Mucosa of descending colon (tissue), 3 donors: ENCODE results near the gene PTTG1IP. TPM values are rescaled to one million over a fixed set of nuclear protein-coding genes. Genes with fewer than 3 reads are reported as not detected.
"Not testable (repeated sequence)": the region's sequence is repeated elsewhere in the genome, so short reads cannot be mapped to it uniquely, and the experiment has no call there.

Source experiments
- ATAC-seq: fragments of 200-7000 bp; cut with Tn5 transposase; one replicate; pipeline ENCODE4 v1.9.1; 2020; ENCODE audit warnings: mild to moderate bottlenecking, moderate library complexity
- DNase-seq, 3 donors: peaks; one replicate each; pipeline ENCODE4 v3.0.0-alpha.2; 2020
- H3K36me3 ChIP-seq: fragments of 200-600 bp; one replicate; pipeline ENCODE4 v1.8.0; 2021; ENCODE audit warnings: low read depth, mild to moderate bottlenecking
- H3K4me1 ChIP-seq: fragments of 200-600 bp; one replicate; pipeline ENCODE4 v1.8.0; 2021; ENCODE audit warnings: low read depth, mild to moderate bottlenecking
- H3K4me3 ChIP-seq: fragments of 200-600 bp; one replicate; pipeline ENCODE4 v1.8.0; 2021; ENCODE audit warnings: mild to moderate bottlenecking
- H3K9me3 ChIP-seq: fragments of 200-600 bp; one replicate; pipeline ENCODE4 v1.8.0; 2021; ENCODE audit warnings: mild to moderate bottlenecking
- intact Hi-C, 2 donors: fragments of 100-400 bp; cut with DNase I in 1 of 2; cut with micrococcal nuclease in 1 of 2; formaldehyde crosslinking; loops; one replicate each; pipeline versions ENCODE4 v1.11.0 to v1.11.1; 2022; cut with DNase I, micrococcal nuclease
- total RNA-seq, 3 donors: library from RNA; stranded (reverse); fragmentation: NEBNext Ultra II Directional in 2 of 3; extraction: Animal tissue kit (Norgen Biotek cat#: 25700) in 2 of 3; gene quantifications; one replicate each; pipeline versions ENCODE4 v1.2.1 to v1.2.4, GENCODE V29; 2021 to 2023
- TF ChIP-seq, protein P1 (sequence below): fragments of 200-600 bp; IDR thresholded peaks from one replicate; pipeline ENCODE4 v1.8.0; 2022; ENCODE audit warnings: antibody characterized with exemption, mild to moderate bottlenecking
- donor health status: DM: no; HTN: no; CAD: no; lungs with moderate emphysema.
- donor health status: DM: no; HTN: no; CAD: no.
- donor health status: DM: no; HTN: yes; CAD: no.

PTTG1IP gene
- total RNA-seq, 3 donors from 2014 or later: 202 to 391 (median 286) TPM

DNA sequence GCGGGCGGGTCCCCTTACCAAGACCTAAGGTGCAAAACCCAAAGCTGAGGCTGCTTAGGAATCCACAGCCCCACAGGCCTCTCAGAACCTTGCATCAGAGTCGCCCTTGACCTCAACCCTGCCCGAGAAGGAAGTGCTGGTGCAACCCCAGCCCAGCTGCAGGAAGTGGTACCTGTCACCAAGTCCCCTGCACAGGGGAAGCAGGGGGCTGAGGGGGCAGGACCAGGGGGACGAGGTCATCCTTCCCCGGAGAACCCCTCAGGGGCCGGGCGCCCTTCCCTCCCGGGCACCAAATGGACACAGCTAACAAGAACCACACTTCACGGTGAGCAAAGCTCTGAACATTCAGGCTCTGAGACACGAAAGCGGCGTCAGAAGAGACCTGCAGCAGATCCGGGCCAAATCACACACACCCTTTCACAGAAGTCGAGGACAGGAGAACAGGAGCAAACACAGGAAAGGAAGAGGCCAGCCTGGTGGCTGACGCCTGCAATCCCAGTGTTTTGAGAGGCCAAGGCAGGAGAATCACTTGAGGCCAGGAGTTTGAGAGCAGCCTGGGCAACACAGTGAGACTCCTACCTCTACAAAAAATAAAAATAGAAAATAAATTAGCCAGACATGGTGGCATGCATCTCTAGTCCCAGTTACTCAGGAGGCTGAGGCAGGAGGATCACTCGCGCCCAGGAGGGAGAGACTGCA, 40.8 kb upstream of the PTTG1IP start:
- no peaks in the 10 kb centered on the region for H3K36me3 ChIP-seq
- intact Hi-C loops: no loop called here
- ATAC-seq (peak; percentile 39), DNase-seq (peak in 1 of 3 donors; percentile 81)
- H3K4me1 ChIP-seq: peaks cover 10% of the 10 kb centered on the region
- TF ChIP-seq, protein P1, sequence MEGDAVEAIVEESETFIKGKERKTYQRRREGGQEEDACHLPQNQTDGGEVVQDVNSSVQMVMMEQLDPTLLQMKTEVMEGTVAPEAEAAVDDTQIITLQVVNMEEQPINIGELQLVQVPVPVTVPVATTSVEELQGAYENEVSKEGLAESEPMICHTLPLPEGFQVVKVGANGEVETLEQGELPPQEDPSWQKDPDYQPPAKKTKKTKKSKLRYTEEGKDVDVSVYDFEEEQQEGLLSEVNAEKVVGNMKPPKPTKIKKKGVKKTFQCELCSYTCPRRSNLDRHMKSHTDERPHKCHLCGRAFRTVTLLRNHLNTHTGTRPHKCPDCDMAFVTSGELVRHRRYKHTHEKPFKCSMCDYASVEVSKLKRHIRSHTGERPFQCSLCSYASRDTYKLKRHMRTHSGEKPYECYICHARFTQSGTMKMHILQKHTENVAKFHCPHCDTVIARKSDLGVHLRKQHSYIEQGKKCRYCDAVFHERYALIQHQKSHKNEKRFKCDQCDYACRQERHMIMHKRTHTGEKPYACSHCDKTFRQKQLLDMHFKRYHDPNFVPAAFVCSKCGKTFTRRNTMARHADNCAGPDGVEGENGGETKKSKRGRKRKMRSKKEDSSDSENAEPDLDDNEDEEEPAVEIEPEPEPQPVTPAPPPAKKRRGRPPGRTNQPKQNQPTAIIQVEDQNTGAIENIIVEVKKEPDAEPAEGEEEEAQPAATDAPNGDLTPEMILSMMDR: no peak
- no peak overlapping the region for H3K4me3 ChIP-seq
- no peaks in the 10 kb centered on the region for H3K9me3 ChIP-seq

DNA sequence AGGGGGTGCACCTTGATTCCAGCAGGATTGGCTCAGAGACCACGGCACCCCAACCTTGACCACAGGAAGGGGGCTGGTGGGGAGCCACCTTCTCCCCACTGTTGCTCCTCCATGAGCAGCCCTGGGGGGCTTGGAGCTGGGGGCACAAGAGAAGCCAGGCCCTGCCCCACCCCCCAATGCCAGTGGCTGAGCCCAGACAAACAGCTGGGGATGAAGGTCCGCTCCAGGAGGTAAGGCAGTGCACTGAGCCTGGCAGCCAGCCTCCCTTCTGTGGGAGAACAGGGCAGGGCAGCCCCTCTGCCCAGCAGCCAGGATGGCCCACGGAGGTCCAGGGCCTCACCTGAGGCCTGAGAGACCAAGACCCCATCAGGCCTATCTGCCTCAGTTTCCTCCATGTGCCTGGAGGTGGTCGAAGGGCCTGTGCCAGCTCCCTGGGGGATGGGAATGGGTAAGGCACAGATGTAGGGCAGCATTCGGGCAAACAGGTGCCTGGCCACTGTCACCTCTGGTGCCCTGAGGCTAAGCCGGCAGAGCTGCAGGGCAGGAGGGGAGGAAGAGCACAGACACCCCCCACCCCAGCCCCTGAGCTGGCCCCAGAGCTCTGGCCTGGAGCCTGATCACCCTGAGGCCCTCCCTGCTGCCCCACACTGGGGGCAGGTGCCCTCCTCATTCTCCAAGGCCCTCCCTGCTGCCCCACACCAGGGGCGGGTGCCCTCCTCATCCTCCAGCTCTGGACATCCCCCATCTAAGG, 40.1 kb upstream of the PTTG1IP start:
- H3K4me1 ChIP-seq: peaks cover 10% of the 10 kb centered on the region
- H3K36me3 ChIP-seq: no peaks in the 10 kb centered on the region
- no peak overlapping the region for H3K4me3 ChIP-seq
- DNase-seq (peak in 1 of 3 donors; percentile 56), ATAC-seq (no peak)
- TF ChIP-seq, protein P1: no peak
- no peaks in the 10 kb centered on the region for H3K9me3 ChIP-seq
- intact Hi-C loops: no loop called here

DNA sequence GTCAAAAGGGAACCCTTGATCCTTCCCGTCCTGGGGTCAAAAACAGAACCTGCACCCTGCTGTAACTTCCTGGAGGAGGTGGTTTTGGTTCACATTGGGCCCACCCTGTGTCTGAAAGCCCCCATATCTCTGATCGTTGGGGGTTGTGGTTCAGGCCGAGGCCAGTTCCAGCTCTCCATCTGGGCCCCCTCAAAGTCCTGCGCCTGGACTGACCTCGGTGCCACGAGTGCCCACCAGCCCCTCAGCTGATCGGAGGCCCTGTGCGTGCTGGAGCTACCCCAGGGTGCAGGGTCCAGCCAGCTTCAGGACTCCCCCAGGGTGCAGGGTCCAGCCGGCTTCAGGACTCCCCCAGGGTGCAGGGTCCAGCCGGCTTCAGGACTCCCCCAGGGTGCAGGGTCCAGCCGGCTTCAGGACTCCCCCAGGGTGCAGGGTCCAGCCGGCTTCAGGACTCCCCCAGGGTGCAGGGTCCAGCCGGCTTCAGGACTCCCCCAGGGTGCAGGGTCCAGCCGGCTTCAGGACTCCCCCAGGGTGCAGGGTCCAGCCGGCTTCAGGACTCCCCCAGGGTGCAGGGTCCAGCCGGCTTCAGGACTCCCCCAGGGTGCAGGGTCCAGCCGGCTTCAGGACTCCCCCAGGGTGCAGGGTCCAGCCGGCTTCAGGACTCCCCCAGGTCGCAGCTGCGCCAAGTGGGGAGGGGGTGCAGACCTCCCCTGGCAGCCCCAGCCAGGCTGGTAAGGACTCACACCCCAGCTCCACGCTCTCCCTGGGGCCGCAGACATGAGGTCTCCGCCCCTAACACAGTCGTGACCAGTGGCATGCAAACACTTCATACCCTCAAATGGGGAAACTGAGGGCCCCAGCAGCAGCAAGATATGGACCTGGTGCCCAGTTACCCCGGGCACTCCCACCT, 39.3 kb upstream of the PTTG1IP start:
- H3K36me3 ChIP-seq, H3K4me3 ChIP-seq, intact Hi-C loops, ATAC-seq, H3K9me3 ChIP-seq, H3K4me1 ChIP-seq: not testable (repeated sequence)
- DNase-seq: peak in 1 of 3 donors; percentile 51

DNA sequence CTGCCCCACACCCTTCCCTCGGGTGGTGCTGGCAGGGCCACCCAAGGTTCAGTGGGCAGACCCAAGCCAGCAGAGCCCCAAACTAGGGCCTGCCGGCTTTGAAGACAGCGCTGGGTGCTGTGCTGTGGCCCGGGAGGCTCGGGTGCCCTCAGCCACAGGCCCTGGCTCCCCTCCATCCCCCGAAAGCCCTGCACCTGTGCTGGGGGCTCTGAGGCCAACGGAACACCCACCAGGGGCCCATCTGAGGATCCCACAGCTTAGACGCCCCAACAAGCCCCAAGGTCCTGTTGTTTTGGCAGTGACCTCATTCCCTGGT, 38.6 kb upstream of the PTTG1IP start:
- peaks cover 10% of the 10 kb centered on the region for H3K4me1 ChIP-seq
- no peak for ATAC-seq

DNA sequence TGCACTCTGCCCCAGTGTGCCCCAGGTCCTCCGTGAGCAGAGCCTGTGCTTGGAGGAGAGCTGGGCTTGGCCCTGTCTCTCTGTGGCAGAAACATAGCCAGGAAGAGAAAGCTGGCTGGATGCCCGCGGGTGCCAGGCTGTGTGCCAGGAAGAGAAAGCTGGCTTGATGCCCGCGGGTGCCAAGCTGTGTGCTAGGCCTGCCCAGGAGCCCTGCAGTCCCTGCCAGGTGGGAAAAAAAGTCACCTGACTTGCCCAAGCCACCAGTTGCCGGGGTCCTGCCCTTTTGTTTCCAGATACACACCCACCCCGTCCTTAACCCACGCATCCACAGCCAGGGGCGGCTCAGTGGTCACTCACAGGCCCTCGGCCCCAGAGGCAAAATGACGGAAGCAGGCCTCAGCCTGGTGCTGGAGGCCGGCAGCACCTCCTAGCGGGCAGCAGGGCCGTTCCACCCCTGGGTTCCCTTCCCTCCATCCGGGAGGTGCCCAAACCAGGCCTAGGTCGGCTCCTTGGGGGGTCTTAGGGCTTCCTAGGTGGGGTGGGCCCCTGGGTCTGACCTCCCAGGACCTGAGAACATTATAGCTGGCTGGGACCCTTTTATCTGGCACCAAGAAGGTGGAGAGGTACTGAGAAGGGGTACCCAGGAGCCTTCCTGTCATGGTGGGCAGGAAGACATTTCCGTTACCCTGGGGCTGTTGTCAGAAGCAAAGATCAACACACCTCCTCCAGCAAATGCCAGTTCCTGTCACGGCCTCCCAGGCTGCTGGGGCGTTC, 38.1 kb upstream of the PTTG1IP start:
- Histone ChIP-seq H3K9me3 (no peaks in the 10 kb centered on the region), H3K4me3 (no peak overlapping the region), H3K36me3 (no peaks in the 10 kb centered on the region), H3K4me1 (peaks cover 10% of the 10 kb centered on the region)
- peak; percentile 87 for ATAC-seq
- TF ChIP-seq, protein P1: peak; percentile 57
- peak; percentile 89 to 96 (median 94) for DNase-seq
- intact Hi-C loops: no loop called here

More for the DNA sequence above, 38.6 kb upstream of the PTTG1IP start:
- Histone ChIP-seq H3K4me3 (no peak overlapping the region), H3K9me3 (no peaks in the 10 kb centered on the region), H3K36me3 (no peaks in the 10 kb centered on the region)
- TF ChIP-seq, protein P1: no peak
- DNase-seq: peak in 1 of 3 donors; percentile 63
- intact Hi-C loops: no loop called here
